ENCODE measurements around the gene FEN1.

The FEN1 gene

DNA sequence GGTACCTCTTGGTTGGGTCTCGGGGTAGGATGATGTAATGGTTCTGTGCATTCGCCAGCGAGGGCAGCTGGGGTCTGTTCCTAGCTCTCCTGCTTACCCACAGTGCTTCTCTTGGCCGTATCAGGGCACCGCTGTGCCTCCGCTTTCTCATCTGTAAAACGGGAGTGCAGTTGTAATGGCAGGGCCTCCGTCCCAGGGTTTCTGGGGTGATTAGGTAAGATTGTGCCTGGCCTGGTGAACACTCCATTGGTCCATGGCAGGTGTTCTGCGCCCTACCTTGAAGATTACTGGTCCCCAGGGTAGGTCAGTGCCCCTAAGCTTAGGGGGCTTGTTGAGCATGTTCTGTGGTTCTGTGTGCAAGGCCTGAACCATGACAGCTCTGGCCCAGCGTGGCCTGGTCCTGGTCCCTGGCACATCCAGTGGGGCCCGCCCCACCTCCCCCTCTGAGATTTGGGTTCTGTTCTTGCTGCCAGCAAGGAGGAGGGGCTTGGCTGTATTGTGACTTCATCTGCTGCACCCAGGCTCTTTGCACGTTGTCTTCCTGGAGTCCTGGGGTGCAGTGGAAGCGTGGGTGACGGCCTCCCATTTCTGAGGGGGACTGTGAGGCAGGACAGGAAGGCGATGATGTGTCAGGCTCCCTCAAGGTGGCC, 35.4 kb upstream of the FEN1 start:
- no peak for DNase-seq

DNA sequence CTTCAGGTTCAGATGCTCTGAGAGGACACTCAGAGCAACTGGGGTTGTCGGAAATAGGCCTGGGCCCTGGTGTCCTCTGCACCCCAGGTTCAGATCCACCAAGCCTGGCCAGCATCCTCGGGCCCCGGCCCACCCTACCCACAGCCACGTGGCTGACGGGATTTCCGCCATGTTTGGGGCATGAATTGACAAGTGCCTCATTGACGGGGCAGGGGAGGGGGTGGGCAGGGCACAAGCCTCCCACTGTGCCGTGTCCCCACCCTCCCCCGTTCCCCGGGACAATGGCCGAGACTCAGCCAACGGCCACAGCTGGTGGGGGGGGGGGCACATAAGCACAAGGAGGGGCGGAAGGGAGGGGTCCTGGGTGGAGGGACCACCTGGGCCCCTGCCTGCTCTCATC, 31.8 kb upstream of the FEN1 start:
- no peak for DNase-seq

DNA sequence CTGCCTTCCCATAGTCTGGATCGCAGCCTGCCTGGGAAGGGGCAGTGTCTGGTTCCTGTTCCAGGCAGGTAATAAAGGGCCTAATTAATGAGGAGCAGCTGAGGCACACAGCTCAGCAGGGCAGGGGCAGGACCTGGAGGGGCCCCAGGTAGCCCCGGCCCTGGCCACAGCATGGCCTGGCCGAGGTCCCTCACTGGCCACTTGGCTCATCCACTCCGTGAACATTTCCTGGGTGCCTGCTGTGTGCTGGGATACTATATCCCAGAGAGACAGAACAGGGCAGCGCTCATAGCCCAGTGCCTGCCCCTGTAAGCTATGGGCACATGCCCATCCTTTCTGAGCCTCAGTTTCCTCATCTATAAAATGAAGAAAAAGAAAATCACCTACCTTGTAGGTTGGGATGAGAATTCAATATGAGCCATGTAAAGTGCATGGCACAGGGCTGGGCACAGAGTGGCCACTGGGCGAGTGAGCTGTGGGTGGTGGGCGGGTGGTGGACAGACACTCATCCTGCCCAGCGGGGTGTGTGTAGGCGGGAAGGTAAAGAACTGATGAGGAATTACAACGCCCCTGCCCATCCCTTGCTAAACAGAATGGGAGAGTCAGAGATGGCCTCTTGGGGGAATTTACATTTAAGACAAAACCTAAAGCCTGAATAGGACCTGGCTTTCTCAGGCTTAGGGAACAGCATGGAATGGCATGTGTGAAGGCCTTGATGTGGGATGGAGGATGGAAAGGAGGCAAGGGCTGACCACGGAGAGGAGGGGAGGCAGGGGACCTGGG, 31.1 kb upstream of the FEN1 start:
- DNase-seq, result no peak

DNA sequence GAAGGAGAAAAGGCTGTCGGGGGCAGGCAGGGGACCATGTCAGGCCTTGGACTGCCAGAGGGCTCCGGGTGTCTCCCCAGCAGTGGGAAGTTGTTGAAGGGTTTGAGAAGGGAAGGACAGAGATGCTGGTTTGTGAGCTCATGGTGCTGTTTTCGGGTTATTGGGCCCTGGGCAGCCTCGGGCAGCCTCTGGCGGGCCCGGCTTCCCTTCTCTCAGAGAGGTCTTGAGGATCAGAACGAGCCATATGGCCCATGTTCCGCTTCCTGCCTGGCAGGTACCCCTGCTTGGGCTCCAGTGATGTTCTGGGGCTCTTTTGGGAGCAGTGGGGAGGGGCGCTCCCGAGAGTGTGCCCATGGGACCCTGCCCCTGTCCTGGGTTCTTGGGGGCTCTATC, 30.5 kb upstream of the FEN1 start:
- no peak for DNase-seq

DNA sequence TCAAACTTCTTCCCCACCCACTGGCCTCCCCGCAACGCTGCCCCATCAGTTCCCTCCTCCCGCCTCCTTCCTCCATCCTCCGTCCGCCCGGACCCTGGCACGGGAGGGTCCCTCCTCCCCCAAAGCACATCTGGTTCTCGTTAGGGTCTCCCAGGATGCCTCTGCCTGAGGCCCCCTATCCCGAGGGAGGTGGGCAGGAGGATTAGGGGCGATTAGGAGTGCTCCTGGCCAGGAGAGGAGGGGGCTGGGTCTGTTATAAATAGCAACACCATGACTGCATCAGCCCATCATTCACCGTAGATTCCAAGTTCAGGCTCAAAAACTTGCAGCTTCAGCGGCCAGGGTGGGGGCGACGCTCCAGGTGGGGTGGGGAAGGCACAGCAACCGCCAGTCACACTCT, 29.9 kb upstream of the FEN1 start:
- no peak for DNase-seq

DNA sequence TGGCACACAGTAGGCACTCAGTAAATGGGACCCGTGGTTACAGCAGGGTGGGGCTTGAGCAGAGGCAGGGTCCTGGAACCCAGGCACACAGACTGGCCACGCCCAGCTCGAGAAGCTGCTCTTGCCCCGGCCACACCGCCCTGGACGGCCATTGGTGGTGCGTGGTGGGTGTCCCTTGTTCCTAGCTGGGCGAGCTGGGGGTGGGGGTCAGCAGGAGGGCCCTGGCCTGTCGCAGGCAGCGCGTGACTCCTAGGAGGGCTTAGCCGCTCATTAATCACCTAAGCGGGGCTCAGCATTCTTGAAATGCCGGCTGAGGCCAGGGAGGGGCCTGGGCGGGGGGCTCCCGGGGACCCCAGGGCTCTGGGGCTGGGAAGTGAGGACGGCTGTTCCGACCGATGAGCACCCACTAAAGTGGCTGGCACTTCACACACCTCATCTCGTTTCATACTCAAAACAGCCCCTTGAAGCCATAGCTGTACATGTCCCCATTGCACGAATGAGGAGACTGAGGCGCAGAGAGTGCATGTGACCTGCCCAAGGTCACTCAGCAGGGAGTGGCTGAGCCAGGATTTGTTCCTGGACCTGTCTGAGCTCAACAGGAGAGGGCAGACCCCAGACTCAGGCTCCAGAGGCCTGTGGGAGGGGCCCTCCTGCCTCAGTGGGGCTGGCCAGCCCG, 28.6 kb upstream of the FEN1 start:
- no peak for DNase-seq

DNA sequence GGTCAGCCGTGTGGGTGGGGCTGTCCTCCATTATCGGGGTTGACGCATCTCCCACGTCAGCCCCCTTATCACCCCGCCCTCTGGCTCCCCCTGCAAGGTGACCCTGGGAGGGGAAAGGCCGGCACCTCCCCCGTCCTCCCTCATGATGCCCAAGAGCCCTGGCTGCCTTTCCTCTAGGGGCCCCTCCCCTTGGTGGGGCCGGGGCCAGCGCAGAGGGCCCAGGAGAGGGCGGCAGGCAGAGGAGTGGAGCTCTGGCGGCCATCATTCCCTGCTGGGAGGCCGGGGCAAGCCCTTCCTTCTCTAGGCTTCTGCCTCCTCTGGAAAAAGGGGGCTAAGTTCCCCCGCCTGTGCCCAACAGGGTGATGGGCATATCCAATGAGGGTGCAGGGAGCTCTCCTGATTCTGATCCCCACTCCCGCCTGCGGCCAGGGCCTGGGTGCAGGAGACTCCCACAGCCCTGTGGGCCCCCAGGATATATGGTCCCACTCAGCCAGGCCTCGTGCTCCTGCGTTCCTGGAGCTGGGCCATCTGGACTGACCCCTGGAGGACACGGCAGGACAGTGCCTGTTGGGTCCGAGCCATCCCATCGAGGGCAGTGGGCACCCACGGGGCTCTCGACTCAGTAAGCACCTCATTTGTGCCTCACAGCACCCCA, 28.0 kb upstream of the FEN1 start:
- no peak for DNase-seq

DNA sequence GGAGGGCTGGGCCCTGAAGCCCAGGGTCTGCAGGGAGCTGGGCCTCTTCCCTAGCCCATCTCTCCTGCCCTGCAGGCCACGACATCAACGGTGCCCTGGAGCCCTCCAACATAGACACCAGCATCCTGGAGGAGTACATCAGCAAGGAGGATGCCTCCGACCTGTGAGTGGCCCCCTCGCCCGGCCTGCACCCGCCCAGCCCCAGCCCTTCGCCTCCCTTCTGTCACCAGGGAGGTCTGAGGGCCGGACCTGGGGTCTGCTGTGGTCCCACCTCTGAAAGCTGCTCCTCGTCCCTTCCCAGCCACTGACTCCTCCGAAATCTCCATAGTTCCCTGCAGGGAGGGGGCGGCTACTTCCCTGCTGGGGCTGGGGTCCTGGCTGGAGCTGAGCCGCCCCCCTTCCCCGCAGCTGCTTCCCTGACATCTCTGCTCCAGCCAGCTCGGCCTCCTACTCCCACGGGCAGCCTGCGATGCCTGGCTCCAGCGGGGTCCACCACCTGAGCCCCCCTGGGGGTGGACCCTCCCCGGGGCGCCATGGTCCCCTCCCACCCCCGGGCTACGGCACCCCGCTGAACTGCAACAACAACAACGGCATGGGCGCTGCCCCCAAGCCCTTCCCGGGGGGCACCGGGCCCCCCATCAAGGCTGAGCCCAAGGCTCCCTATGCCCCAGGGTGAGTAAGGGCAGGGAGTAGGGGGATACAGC, 27.0 kb upstream of the FEN1 start:
- DNase-seq, result no peak

DNA sequence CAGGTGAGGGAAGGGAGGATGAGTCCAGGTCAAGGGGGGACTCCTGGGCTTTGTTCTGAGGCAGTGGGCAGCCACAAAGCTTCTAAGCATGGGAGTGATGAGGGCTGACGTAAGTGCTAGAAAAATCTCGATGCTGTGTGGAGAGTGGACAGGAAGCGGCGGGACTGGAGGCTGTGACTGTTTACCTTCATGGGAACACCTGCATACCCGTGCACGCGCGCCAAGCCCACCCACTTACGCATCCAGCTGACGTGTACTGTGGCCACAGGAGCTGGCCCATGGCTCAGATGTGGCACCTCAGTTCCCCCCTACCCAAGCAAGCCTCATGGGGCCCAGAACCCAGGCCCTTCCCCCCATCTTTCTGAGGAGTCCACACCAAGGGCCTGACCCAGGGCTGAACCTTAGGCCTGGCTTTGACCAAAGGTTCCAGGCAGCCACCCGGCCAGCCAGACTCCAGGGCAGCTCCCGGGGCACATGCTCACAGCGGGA, 26.3 kb upstream of the FEN1 start:
- no peak for DNase-seq

DNA sequence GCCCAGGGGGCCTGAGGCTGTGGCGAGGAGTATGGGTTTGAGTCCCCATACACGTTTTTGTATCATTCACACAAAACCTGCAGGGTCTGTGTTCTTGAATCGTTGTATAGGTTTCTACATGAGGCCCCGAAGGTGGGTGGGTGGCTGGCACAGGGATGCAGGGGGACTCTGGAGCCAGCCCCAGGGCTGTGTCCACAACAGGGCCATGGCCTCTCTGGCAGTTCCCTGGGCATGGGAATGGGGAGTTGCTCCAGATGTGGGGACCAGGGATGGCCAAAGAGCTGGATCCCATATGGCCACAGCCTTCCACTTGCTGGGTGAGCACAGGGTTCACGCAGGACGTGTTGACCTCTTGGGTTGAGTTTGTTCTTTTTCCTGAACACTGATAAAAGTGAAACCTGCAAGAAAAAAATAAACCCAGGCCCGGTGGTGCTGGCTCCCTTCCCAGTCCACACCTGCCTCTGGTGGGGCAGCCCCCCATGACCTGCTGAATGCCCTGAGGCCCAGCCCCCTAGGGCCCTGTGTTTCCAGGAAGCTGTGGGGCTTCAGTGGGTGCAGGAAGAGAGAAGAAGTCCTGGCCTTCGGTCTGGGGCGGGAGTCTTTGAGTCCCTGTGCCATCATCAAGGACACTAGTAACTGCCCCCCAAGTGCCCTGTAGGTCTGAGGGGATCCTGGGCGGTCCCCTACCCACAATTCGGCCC, 24.2 kb upstream of the FEN1 start:
- no peak for DNase-seq

DNA sequence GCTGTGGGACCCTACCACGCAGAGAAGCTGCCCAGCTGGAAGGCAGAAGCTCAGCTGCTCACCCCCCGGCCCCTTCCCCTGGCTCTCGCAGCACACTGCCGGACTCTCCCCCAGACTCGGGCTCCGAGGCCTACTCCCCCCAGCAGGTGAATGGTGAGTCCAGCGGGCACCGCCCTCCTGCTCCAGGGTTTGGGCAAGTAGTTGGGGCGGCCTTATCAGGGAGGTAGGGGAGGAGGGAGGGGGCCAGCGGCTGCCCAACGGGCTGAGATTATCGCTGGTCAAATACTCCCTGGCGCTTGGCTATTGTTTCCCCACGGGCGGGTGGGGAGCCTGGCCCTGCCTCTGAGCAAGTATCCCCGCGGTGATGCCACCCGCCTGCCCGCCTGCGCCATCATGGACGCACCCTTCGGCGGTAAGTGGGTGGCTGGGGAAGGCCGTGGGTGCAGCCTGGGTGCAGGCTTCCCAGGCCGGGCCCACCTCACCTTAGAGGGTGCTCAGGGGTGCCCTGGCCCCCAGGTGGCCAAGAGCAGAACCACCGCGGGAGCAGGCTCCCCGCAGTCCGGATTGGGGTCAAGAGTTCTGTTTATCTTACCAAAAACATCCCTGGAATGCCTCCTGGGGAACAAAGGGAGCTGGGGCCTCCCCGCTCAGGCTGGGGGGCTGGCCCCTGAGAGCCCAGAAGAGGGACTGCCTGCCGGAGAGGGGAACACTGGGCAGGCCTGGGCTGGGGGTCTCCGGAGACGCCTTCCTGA, 23.4 kb upstream of the FEN1 start:
- no peak for DNase-seq

DNA sequence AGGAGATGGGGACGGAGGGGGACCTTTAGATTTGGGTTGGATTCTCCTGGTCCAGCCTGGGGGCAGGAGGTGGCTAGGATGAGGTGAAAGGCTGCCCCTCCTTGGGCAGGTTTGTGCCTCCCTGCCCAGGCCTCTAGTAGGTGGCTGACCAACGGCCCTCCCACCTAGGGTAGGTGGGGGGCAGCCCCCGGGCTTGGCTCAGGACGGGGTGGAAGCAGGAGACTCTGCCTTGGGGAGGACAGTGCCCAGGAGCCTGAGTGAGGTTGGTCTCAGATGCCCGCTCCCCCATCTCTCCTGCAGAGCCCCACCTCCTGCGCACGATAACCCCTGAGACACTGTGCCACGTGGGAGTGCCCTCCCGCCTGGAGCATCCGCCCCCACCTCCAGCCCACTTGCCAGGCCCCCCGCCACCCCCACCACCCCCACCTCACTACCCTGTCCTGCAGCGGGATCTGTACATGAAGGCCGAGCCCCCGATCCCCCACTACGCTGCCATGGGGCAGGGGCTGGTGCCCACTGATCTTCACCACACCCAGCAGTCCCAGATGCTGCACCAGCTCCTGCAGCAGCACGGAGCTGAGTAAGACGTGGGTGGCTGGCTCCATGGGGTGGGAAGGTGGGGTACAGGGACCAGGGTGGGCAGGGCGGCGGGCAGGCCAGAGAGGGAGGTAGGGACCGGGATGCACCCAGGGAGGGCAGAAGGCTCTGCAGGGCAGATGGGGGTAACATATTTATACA, 22.6 kb upstream of the FEN1 start:
- DNase-seq, result no peak

DNA sequence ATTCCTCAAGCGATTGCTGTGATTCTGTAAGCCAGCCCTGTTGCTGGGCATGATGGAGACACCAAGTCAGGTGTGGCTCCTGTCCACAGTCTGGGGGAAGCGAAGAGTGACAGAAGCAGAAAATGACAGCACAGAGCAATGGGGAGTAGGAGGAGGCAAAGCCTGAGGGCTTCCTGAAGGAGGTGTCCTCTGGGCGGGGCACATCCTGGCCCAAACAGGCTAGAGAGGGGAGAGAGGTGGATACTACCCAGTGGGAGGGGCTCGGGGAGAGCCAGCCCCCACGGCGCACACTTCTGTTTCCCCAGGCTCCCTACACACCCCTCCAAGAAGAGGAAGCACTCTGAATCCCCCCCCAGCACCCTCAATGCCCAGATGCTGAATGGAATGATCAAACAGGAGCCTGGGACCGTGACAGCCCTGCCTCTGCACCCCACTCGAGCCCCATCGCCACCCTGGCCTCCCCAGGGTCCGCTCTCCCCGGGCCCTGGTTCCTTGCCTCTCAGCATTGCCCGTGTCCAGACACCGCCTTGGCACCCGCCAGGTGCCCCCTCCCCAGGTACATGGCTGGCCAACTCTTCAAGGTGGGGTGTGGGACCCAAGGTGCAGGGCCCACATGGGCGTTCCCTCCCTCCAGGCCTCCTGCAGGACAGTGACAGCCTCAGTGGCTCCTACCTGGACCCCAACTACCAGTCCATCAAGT, 21.4 kb upstream of the FEN1 start:
- no peak for DNase-seq

DNA sequence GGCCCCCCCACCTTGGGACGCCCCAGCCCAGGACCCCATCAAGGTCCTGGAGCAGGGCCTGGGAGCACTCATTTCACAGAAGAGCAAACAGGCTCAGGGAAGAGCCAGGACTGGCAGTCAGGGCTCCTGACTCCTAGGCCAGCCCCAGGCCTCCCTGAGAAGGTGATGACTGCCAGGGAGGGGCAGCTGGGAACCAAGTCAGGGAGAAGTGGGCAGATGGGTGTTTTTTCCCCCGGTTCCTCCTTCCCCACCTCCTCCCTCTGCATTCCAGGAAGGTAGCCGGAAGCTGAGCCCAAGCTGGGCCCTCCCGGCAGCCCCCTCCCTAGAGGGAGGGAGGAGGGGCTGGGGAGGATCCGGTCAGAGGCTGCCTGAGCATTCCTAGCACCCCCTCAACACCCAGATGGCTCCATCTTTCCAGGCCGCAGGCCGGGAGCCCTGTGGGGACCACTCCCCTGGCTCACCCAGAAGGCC, 20.7 kb upstream of the FEN1 start:
- DNase-seq, result no peak

DNA sequence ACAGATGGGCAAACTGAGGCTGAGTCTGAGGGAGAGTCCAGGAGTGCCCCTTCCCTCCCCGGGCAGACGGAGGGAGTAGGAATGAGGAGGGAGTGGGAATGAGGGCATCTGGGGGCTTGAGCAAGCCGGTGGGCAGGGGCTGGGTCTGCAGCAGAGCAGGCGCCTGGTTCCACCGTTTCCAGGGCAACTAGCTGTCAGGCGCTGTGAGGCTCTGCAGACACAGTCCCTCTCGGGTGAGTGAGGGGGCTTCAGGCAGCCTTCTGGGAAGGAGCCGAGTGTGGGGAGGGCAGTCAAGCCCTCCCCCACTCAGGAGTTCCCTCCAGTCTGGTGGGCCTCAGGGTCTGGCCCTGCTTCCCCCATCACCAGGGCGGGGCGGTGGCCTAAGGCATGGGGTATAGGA, 19.4 kb upstream of the FEN1 start:
- no peak for DNase-seq

DNA sequence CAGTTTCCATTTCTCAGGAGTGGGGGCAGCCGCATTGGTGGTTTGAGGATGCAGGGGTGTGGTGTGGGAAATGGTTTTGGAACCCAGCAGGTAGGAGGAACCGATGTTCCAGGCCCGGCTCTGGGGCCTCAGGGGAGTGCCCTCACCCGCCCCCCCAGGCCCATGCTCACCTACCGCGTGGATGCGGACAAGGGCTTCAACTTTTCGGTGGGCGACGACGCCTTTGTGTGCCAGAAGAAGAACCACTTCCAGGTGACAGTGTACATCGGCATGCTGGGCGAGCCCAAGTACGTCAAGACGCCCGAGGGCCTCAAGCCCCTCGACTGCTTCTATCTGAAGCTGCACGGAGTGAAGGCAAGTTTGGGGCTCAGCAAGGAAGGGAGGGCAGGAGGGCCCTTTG, 18.9 kb upstream of the FEN1 start:
- DNase-seq, result no peak

DNA sequence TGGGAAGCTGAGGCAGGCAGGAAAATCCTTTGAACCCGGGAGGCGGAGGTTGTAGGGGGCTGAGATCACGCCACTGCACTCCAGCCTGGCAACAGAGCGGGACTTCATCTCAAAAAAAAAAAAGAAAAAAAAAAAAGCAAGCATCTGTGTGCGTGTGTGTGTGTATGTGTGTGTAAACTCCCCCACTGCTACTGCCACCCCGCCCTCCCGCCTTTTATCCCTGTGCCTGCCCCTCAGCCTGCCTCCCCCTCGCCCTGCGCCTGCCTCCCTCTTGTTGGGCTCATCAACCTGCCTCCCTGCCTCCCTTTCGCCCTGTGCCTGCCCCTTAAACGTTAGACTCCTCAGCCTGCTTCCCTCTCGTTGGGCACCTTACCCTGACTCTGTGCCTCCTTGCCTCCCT, 18.3 kb upstream of the FEN1 start:
- DNase-seq, result no peak

DNA sequence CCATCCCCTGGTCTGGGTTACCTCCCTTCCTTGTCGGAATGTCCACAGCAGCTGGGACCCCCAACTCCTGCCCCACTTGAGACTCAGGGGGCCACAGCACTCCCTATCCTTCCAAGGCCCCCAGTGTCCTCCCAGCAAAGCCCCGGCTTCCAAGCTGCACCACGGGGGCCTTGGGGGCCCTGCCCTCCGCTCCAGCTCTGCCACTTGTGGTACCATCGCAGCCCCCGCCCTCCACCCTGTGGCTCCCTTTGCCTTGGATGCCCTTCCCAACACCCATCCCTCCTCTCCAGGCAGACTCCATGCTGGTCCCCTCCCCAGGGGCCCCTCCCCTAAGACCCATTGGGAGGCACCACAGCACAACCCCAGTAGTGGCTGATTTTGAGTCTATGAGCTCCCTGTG, 17.6 kb upstream of the FEN1 start:
- no peak for DNase-seq

DNA sequence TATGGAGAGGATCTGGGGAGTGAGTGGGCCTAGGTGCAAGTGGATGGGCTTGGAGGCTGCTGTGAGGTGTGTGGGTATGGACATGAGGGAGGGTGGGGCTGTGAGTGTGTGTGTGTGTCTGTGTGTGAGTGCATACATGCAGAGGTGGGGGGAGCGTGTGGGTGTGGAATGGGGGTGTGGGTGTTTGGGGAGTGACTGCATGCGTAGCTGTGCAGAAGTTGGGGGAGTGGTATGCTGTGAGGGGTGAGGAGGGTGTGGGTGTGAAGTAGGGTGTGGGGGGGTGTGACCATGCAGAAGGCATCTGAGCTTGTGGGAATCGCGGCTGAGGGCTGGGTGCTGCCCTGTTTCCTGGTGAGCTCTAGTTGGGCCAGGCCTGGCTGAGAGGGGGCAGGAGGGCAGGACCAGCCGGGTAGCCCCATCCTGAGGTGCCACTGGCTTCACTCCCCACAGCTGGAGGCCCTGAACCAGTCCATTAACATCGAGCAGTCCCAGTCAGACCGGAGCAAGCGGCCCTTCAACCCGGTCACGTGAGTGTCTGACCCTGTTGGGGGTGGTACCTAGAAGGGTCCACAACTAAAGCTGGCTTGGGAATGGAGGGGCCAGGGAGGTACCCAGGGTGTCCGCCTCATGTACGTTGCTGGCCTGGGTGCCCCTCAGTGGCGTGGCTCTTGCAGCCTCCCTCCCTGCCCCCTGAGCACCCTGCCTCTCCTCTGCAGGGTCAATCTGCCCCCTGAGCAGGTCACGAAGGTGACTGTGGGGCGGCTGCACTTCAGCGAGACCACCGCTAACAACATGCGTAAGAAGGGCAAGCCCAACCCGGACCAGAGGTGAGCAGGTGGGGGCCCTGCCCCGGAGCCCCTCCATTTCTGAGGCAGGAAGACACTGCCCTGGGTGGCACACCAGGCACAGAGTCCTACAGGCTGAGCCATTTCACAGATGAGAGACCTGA, 16.8 kb upstream of the FEN1 start:
- DNase-seq, result no peak

Data from activated gamma-delta T cell treated with Interleukin-2 at 50 U/mL for 16 hours (primary cell).